Measurements from ENCODE around the gene SPEG. TPM values are rescaled to one million over a fixed set of nuclear protein-coding genes. Genes with fewer than 3 reads are reported as not detected.
A peak's percentile ranks its signal among the peaks of the same experiment; 100 is the strongest.

SPEG gene
- total RNA-seq, 2 experiments from 2014 or later, result 2.1 to 2.3 TPM

- no peak for TF ChIP-seq CTCF (IDR thresholded peaks at IDR 0.05)
- Mint-ChIP-seq H3K36me3 (ENCODE audit: low read depth) (no peaks in the 10 kb centered on the region), H3K4me1 (ENCODE audit: low read depth) (peaks cover 17% of the 10 kb centered on the region), H3K27ac (no peak overlapping the region), H3K9me3 (no peaks in the 10 kb centered on the region), H3K27me3 (peaks cover 24% of the 10 kb centered on the region), H3K4me3 (peak overlapping the region; percentile 70)
- ChIA-PET CTCF (interaction anchor here (1.1 to 2.5 kb wide), 6 partner anchors 18 to 101 kb away, joined by 3 to 12 read pairs (median 5); no protein-coding TSS in a partner anchor), POLR2A (interaction anchor here (0.9 kb wide), 1 partner anchor 8 kb away, joined by 3 read pairs; no protein-coding TSS in a partner anchor)
- DNase-seq (no peak), ATAC-seq (peak; percentile 22)
- intact Hi-C loops (cut with micrococcal nuclease), result no loop called here
Measured at GRCh38 chr2:219440388-219441256, 6.0 kb downstream of the SPEG start.

- POLR2A ChIA-PET, result no interaction called here
- ATAC-seq (peak; percentile 61), DNase-seq (peak; percentile 51)
- CTCF ChIA-PET, result interaction anchor here (0.7 to 2.5 kb wide), 5 partner anchors 34 to 99 kb away, joined by 3 to 12 read pairs (median 4); no protein-coding TSS in a partner anchor
- intact Hi-C loops (cut with micrococcal nuclease), result no loop called here
- Mint-ChIP-seq H3K36me3 (ENCODE audit: low read depth) (no peaks in the 10 kb centered on the region), H3K27ac (no peak overlapping the region), H3K4me1 (ENCODE audit: low read depth) (peaks cover 17% of the 10 kb centered on the region), H3K9me3 (no peaks in the 10 kb centered on the region), H3K27me3 (peaks cover 17% of the 10 kb centered on the region), H3K4me3 (peak overlapping the region; percentile 70)
- no peak for TF ChIP-seq CTCF (IDR thresholded peaks at IDR 0.05)
Measured at GRCh38 chr2:219441451-219442255, 7.0 kb downstream of the SPEG start.

- DNase-seq (no peak), ATAC-seq (no peak)
- CTCF ChIA-PET, result interaction anchor here (0.7 to 2.1 kb wide), 4 partner anchors 21 to 68 kb away, joined by 3 to 12 read pairs (median 4); no protein-coding TSS in a partner anchor
- no peaks in the 10 kb centered on the region for H3K36me3 Mint-ChIP-seq (ENCODE audit: low read depth)
- intact Hi-C loops (cut with micrococcal nuclease), result no loop called here
- no peaks in the 10 kb centered on the region for H3K9me3 Mint-ChIP-seq
- peak overlapping the region; percentile 25 for H3K27ac Mint-ChIP-seq
- H3K4me1 Mint-ChIP-seq (ENCODE audit: low read depth), result peaks cover 17% of the 10 kb centered on the region
- no peak for TF ChIP-seq CTCF (IDR thresholded peaks at IDR 0.05)
- H3K27me3 Mint-ChIP-seq, result peaks cover 17% of the 10 kb centered on the region
- peak overlapping the region; percentile 61 for H3K4me3 Mint-ChIP-seq
- POLR2A ChIA-PET, result no interaction called here
Measured at GRCh38 chr2:219442256-219443015, 7.8 kb downstream of the SPEG start.

- Mint-ChIP-seq H3K4me3 (peak overlapping the region; percentile 61), H3K36me3 (ENCODE audit: low read depth) (no peaks in the 10 kb centered on the region), H3K27ac (peak overlapping the region; percentile 25), H3K27me3 (peaks cover 17% of the 10 kb centered on the region), H3K4me1 (ENCODE audit: low read depth) (peaks cover 17% of the 10 kb centered on the region), H3K9me3 (no peaks in the 10 kb centered on the region)
- CTCF ChIA-PET, result no interaction called here
- POLR2A ChIA-PET, result no interaction called here
- TF ChIP-seq CTCF (IDR thresholded peaks at IDR 0.05), result no peak
- DNase-seq (no peak), ATAC-seq (no peak)
- intact Hi-C loops (cut with micrococcal nuclease), result no loop called here
Measured at GRCh38 chr2:219443016-219443696, 8.5 kb downstream of the SPEG start.

Measured in activated CD8-positive, alpha-beta T cell treated with anti-CD3 and anti-CD28 coated beads for 36 hours (primary cell).